Middle frontal gyrus (tissue), 1 donor: Measurements from ENCODE around the gene FDXR.
"Not testable (repeated sequence)": the region's sequence is repeated elsewhere in the genome, so short reads cannot be mapped to it uniquely, and the experiment has no call there.

Source experiments
- DNase-seq: peaks from one replicate; pipeline ENCODE4 v3.0.0-alpha.2; 2015; ENCODE audit warnings: low spot score; ENCODE audit errors: extremely low spot score

The FDXR gene, protein sequence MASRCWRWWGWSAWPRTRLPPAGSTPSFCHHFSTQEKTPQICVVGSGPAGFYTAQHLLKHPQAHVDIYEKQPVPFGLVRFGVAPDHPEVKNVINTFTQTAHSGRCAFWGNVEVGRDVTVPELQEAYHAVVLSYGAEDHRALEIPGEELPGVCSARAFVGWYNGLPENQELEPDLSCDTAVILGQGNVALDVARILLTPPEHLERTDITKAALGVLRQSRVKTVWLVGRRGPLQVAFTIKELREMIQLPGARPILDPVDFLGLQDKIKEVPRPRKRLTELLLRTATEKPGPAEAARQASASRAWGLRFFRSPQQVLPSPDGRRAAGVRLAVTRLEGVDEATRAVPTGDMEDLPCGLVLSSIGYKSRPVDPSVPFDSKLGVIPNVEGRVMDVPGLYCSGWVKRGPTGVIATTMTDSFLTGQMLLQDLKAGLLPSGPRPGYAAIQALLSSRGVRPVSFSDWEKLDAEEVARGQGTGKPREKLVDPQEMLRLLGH

GRCh38 chr17:74872313-74873036 is at the start of gene FDXR:
FDXR (minus strand) TSS chr17:74872994; CDS start chr17:74872944, 50 bp downstream.
- no peak for DNase-seq

DNA sequence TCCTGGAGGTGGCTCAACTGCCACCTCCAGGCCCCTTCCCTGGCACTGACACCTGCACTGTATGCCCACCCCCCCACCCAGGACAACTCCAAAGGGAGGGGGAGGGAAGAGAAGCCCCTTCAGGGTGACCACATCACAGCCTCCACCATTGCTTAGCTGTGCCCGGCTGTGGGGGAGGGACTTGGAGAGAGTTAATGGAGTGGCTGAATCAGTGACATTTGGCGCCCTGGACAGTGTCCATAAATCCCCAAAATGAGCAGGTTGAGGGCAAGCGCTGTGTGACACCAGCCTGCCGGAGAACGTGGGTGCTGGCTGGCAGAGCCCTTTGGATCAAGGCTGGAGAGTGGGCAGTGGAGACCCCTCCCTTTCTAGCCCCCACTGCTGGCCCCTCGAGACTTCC is 49.4 kb upstream of the FDXR start:
- DNase-seq = no peak

DNA sequence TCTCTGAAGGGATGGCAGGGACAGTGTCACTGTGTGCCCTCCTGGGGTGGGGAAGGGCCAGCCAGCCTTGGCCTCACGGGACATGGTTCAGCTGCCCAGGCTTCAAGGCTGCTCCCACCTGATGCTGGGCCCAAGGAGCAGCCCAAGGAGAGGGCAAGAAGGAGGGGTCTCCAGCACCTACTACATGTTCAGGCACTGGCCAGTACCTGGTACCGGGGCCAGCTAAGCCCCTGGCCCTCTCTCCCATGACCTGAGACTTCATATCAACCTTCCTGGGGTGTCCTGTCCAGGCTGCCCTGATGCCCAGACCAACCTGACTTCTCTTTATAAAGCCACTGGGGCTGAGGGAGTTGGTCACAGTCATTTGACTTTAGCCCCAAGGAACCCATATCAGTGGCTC is 49.0 kb upstream of the FDXR start:
- DNase-seq = no peak

DNA sequence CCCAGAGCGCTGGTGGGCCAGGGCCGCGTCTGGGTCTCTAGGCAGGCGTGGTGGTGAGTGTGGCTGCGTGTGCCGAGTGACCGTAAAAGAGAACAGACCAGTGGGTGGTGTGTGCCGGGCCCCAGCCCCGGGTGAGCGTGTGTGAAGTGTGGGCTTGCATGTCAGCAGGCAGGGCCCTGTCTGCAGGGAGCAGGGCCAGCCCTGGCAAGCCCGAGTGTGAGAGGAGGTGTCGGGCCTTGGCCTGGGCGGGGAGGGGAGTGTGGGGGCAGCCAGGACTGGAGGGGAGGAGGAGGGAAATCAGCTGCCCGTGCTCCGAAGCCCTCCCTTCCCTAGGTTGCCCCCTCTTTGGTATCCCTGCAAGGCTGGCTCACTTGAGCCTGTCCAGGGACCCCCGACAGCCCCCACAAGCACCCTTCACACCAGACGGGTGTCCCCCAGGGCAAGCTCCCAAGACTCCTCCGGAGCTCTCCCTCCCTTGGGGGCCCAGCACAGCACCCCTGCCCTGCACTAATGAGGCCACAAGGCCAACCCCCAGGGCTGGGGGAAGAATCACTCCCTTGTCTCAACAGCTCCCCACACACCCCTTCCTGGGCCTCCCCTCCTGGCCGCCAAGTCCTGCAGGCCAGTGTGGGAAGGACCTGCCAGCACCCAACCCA is 48.4 kb upstream of the FDXR start:
- no peak for DNase-seq

GRCh38 chr17:74920642-74921025 is 47.8 kb upstream of the FDXR start:
- DNase-seq = no peak

DNA sequence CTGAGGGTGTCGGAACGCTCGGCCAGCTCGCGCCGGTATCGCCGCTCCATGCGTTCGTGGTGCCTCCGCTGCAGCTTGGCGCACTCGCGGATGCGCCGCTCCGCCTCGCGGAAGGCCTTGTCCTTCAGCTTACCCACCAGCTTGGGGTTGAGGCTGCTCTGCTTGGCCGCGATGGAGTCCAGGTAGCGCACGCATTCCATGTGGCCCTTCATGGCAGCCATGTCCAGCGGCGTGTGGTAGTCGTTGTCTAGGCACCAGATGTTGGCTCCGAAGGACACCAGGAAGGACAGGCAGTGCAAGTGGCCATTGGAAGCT is 47.5 kb upstream of the FDXR start:
- no peak for DNase-seq

GRCh38 chr17:74919440-74920305 is 46.9 kb upstream of the FDXR start:
- no peak for DNase-seq

GRCh38 chr17:74918906-74919305 is 46.1 kb upstream of the FDXR start:
- no peak for DNase-seq

DNA sequence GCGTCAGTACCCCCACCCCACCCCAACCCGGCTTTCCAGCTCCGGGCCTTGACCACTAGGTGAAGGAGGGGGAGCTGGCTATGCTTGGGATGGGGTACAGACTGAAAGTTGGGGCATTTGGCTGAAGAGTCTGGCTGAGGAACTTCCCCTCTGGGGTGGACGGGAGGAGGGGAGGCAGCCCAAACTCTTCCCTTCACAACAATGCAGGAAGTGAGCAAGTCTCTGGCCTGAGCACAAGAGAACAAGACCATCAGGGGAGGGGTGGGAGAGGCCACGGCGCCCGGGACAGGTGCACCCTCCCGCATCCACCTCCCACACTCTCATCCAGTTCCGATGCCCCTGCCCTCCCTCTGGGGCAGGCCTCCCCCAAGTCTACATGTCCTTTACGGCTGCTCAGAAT is 44.6 kb upstream of the FDXR start:
- no peak for DNase-seq

DNA sequence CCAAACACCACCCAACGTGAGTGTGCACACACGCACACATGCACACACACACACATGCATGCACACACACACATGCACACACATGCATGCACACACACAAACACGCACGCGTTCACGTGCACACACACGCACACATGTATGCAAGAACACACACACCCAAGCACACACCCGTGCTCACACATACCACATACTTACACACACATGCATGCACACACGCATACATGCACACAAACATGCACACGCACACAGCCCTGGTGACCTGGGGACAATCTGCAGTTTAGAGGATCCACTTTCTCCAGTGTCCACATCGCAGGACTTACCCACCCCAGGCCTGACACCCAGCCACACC is 44.0 kb upstream of the FDXR start:
- DNase-seq = no peak

DNA sequence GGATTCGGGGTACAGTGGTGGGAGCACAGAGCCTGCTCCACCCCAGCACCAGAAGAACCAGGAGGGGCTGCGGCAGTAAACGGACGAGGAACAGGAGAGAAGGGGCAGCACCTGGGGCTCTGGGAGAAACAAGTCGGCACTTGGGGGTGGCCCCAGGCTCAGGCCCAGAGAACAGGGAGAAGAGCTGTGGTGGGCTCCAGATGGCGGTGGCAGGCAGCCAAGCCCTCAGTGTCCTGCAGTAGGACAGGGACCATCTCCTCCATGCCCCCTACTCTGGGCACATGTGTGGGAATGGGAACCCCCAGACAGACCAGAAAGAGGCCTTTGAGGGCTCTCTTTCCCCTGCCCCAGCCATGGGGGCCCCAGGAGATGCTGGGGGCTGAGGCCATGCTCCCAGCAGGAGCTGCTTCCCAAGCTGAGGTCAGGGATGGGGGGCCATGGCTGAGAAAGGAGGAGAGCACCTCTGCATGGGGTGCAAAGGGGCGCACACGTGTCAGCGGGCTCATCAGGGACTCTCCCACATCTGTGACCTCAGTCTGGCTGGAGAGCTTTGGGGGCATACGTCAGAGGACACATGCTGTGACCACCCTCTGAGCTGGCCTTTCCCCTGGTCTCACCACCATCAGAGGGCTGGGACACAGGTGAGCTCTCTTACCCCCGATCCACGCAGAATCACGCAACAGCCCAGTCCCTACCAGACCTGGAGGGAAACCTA is 43.5 kb upstream of the FDXR start:
- no peak for DNase-seq

DNA sequence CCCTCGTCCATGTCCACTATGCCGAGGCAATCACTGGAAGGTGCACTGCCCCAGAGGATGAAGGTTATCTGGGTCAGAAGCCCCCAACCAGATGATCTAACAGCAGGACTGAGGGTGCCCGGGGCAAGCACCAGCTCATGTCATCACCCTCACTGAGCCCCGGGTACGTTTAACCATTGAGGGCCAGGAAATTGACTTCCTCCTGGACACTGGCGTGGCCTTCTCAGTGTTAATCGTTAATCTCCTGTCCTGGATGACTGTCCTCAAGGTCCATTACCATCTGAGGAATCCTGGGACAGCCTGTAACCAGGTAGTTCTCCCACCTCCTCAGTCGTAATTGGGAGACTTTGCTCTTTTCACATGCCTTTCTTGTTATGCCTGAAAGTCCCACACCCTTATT is 38.6 kb upstream of the FDXR start:
- DNase-seq = not testable (repeated sequence)

GRCh38 chr17:74909097-74909496 is 36.3 kb upstream of the FDXR start:
- DNase-seq = not testable (repeated sequence)

DNA sequence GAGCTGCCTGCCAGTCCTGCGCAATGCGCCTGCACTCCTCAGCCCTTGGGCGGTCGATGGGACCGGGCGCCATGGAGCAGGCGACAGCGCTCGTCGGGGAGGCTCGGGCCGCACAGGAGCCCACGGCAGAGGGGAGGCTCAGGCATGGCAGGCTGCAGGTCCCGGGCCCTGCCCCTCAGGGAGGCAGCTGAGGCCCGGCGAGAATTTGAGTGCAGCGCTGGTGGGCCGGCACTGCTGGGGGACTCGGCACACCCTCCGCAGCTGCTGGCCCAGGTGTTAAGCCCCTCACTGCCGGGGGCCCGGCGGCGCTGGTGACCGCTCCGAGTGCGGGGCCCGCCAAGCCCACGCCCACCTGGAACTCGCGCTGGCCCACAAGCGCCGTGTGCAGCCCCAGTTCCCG is 34.2 kb upstream of the FDXR start:
- no peak for DNase-seq

DNA sequence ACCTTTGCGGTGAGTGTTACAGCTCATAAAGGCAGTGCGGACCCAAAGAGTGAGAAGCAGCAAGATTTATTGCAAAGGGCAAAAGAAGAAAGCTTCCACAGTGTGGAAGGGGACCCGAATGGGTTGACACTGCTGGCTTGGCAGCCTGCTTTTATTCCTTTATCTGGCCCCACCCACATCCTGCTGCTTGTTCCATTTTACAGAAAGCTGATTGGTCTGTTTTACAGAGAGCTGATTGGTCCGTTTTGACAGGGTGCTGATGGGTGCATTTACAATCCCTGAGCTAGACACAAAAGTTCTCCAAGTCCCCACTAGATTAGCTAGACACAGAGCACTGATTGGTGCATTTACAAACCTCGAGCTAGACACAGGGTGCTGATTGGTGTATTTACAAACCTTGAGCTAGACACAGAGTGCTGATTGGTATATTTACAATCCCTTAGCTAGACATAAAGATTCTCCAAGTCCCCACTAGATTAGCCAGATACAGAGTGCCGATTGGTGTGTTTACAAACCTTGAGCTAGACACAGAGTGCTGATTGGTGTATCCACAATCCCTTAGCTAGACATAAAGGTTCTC is 33.5 kb upstream of the FDXR start:
- not testable (repeated sequence) for DNase-seq

GRCh38 chr17:74904687-74905409 is 32.1 kb upstream of the FDXR start:
- DNase-seq = no peak

- no peak for DNase-seq
Measured at GRCh38 chr17:74903671-74904070, 30.9 kb upstream of the FDXR start.

- no peak for DNase-seq
Measured at GRCh38 chr17:74903034-74903433, 30.2 kb upstream of the FDXR start.

DNA sequence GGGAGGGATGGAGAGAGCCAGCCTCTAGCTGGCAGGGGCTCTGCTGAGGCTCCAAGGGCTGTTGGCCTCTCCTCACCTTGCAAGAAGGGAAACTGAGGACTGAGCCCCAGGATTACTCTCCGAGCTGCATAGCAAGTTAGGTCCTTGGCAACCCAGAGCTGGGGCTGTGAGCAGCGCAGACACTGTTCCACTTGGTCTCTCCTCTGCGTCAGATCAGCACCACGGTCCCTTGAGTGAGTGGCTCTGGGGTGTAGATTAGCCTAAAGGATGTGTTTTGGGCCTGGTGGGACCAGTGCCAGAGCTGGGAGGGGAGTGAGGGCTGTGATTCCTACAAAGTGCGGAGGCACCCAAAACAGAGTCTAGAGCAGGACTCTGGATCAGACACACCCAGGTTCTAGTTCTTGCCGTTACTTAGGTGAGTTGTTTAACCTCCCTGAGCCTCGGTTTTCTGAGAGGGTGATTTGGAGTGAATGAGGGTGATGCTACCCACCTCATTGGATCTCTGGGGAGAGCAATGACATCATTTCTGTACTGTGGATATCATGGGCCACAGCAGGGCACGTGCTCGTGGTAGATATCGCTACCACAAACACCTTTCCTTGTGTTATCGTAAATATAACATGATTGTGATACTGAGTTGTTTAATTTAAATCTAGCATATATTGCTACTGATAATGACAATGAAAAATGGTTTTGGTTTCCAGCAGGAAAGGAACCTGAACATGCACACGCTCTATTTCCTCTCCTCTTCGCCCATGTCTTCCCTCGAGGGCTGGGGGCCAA is 28.8 kb upstream of the FDXR start:
- no peak for DNase-seq
